DMS114 treated with DMSO at 0.1 percent for 48 hours (cell line): Measurements from ENCODE around the gene CFAP161.

Source experiments
- DNase-seq: peaks from one replicate; lab custom pipeline; 2025; ENCODE audit not compliant: unreplicated experiment; lab: John Stamatoyannopoulos, UW

The CFAP161 gene

GRCh38 chr15:81133782-81134461 lies at the start of gene CFAP161:
TSS of gene CFAP161 (plus strand) at chr15:81134270. CDS start at chr15:81134330, 60 bp downstream.
- peak; percentile 11 for DNase-seq

GRCh38 chr15:81084716-81085115 lies 49.4 kb upstream of the CFAP161 start:
- no peak for DNase-seq

- no peak for DNase-seq
Observed at GRCh38 chr15:81085213-81085612, 48.9 kb upstream of the CFAP161 start.

- DNase-seq, result no peak
Observed at GRCh38 chr15:81085898-81086297, 48.2 kb upstream of the CFAP161 start.

GRCh38 chr15:81087066-81087465 lies 47.0 kb upstream of the CFAP161 start:
- DNase-seq, result no peak

GRCh38 chr15:81087694-81088093 lies 46.4 kb upstream of the CFAP161 start:
- no peak for DNase-seq

GRCh38 chr15:81088470-81089013 lies 45.5 kb upstream of the CFAP161 start:
- DNase-seq, result no peak

- DNase-seq, result no peak
Observed at GRCh38 chr15:81091889-81092558, 42.0 kb upstream of the CFAP161 start.

- no peak for DNase-seq
Observed at GRCh38 chr15:81092559-81092902, 41.5 kb upstream of the CFAP161 start.

GRCh38 chr15:81093961-81094360 lies 40.1 kb upstream of the CFAP161 start:
- DNase-seq, result no peak

GRCh38 chr15:81095690-81096365 lies 38.2 kb upstream of the CFAP161 start:
- DNase-seq, result no peak

GRCh38 chr15:81096398-81096797 lies 37.7 kb upstream of the CFAP161 start:
- DNase-seq, result no peak

GRCh38 chr15:81097116-81097889 lies 36.8 kb upstream of the CFAP161 start:
- no peak for DNase-seq

- DNase-seq, result no peak
Observed at GRCh38 chr15:81097890-81098280, 36.2 kb upstream of the CFAP161 start.

GRCh38 chr15:81098349-81098748 lies 35.7 kb upstream of the CFAP161 start:
- DNase-seq, result no peak

- DNase-seq, result no peak
Observed at GRCh38 chr15:81098861-81099651, 35.0 kb upstream of the CFAP161 start.

GRCh38 chr15:81101894-81102815 lies 31.9 kb upstream of the CFAP161 start:
- DNase-seq, result no peak

- DNase-seq, result no peak
Observed at GRCh38 chr15:81103857-81104256, 30.2 kb upstream of the CFAP161 start.

- DNase-seq, result no peak
Observed at GRCh38 chr15:81105545-81105944, 28.5 kb upstream of the CFAP161 start.
